GM21360 (cell line): ENCODE measurements around the gene IPO13.
A peak's percentile ranks its signal among the peaks of the same experiment; 100 is the strongest.

Source experiments
- ATAC-seq: cut with Tn5 transposase; IDR thresholded peaks from one replicate; pipeline ENCODE4 v1.9.1; 2021; ENCODE audit warnings: mild to moderate bottlenecking, moderate library complexity; ENCODE audit not compliant: unreplicated experiment

IPO13 gene

DNA sequence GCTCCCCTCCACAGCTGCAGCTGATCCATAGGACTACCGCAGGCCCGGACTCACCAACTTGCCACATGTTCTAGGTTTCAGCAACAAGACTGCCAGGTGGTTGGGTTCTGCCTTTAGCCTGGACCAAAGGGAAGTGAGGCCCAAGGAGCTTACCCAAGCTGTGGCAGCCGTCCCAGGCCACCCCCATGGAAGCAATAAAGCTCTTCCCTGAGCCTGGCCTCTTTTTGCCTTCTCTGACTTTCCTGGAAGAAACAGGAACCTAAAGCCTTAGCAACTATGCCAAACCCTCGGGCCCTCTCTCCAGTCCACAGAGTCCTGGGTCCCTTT is 15.8 kb upstream of the IPO13 start:
- ATAC-seq: no peak

DNA sequence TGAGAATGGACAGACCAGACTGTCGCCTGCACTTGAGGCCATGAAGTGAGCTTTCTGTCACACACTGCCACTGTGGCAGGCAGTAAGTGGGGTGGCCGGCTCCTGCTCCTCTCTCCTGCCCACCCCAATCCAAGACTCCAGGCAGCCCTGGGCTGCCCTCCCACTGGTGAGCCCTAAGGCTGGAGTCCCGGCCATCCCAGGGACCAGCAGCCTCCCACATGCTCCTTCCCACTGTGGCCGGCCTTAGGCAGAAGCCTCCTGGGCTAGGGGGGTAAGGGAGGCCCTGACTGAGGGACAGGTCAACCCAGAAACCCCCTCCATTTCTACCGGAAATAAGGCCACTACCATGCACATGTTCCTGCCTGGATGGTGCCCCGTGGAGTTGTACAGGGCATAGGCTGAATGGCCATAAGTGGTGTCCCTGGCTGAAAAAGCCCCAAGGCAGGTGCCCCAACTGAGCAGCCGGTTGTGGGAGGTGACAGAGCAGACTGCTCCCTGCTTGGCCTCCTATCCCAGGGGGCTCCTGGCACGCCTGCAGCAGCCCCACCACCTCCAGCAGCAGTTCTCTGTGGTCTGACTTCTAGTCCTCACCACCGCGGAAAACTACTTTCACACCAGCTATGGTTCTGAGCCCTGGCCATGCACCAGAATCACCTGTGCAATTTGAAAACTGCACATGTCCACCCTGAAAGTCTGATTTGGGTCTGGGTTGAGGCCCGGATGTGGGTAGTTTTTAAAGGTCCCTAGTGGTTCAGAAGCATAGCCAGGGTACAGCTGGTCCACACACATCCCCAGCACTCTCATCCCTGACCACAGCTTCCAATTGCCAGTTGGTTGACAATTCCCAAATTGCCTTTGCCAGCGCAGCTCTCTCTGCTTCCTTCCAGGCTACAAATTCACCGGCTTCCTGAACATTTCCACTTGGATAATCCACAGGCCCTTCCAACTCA is 14.8 kb upstream of the IPO13 start:
- ATAC-seq: no peak

DNA sequence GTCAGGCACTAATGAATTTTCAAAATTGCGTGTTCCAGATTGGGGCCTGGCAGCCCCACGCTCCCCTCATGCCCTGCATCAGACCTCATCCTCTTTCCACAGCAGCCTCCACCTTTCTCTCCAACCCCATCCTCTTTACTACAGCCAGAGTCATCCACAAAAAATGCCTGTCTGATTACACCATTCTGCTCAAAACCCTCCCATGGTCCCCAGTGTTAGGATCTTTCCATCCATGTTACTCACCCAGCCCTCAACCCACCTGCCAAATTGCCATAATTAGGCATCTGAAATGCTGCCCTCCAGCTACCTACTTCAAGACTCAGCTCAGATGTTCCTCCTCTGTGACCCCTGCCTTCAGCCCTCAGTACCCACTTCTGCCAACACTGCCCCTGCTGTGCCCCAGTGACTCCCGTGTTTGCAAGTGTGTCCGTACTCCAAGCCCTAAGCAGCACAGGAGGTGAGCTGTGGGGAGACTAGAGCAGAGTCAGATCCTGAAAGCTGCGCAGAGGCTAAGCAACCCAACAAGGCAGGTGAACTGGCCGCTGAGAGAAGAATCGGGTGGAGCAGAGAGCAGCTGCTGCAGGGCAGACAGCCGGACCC is 13.9 kb upstream of the IPO13 start:
- ATAC-seq: no peak

DNA sequence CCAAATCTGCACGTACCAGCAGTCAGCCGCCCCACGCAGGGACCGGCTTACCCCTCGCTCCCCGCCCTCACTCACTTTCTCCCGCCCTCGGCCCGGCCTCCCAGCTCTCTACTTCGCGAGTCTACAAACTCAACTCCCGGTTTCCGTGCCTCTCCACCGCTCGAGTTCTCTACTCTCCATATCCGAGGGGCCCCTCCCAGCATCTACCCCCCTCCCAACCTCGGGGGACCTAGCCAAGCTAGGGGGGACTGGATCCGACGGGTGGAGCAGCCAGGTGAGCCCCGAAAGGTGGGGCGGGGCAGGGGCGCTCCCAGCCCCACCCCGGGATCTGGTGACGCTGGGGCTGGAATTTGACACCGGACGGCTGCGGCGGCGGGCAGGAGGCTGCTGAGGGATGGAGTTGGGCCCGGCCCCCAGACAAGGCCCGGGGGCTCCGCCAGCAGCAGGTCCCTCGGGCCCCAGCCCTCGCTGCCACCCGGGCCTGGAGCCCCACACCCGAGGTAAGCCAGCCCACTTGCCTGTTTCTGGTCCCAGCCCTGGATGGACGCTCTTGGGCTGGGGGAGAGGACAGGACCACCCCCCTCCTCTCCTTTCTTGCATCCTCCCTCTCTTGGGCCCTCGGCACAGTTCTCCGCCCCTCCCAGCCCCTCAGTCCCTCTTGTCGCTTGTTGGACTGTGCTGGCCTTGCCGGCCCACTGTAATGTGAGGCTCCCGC is 13.2 kb upstream of the IPO13 start, which contains the start of gene ARTN:
ARTN (plus strand) TSS at position 416 of the 715 bp plus-strand sequence. CDS start 1,856 bp downstream, outside the sequence.
- ATAC-seq: no peak

DNA sequence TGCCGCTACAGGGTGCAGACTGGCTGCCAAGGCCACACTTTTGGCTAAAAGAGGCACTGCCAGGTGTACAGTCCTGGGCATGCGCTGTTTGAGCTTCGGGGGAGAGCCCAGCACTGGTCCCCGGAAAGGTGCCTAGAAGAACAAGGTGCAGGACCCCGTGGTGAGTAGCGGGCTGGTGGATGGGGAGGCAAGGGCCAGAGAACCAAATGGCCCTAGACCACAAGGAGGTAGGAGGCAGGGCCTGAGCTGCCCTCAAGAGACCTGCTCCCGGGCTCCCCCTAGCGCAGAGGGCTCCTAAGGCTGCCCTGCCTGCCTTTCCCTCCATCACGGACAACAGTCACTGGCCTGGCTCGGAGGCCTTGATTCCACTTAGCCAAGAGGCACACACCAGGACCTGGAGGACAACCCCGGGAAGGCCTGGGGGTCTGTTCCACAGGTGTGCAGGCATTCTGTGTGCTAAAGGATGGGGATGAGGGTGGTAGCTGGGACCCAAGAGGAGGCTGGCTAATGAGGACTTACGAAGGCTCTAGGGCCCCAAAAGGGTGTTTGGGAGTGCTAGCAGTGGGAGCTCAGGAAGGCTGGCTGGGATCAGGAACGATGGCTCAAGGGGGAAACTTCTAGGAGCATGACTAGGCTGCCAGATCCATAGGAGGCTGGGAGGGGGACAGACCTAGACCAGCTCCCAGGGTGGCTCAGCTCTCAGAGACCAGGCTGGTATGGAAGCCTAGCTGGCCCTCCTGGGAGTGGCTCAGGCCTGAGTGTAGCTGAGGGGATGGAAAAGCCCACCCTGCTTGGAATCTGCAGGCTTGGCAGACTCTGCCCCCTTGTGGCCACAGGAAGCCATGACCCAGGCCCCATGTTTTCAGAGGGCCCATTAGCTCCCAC is 12.4 kb upstream of the IPO13 start:
- no peak for ATAC-seq

DNA sequence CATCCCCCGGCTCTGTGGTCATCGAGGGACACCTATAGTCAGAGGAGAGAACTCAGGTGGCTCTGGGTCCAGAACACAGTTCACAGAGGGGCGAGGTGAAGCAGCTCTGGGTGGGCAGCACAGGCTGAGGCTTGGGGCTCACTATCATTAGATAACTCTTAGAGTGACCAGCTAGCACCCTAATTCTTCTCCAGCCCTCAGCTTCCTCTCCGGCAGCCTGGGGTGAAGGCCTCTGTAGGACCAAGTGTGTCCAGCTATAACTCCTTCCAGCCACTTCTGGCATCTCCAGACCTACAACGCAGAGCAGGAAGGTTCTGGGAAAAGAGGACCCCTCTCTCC is 11.8 kb upstream of the IPO13 start:
- ATAC-seq: no peak

DNA sequence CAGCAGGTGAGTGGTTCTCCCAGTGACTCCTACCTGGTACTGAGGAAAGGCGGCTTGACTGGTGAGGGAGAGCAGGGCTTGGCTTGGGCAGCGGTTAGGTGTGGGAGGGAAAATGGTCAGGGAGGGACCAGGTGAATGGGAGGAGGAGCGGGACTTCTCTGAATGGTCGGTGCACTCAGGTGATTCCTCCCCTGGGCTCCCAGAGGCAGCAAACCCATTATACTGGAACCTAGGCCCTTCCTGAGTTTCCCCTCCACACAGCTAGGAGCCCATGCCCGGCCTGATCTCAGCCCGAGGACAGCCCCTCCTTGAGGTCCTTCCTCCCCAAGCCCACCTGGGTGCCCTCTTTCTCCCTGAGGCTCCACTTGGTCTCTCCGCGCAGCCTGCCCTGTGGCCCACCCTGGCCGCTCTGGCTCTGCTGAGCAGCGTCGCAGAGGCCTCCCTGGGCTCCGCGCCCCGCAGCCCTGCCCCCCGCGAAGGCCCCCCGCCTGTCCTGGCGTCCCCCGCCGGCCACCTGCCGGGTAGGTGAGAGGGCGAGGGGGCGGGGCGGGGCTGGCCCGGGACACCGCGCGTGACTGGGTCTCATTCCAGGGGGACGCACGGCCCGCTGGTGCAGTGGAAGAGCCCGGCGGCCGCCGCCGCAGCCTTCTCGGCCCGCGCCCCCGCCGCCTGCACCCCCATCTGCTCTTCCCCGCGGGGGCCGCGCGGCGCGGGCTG is 10.9 kb upstream of the IPO13 start:
- ATAC-seq: no peak

DNA sequence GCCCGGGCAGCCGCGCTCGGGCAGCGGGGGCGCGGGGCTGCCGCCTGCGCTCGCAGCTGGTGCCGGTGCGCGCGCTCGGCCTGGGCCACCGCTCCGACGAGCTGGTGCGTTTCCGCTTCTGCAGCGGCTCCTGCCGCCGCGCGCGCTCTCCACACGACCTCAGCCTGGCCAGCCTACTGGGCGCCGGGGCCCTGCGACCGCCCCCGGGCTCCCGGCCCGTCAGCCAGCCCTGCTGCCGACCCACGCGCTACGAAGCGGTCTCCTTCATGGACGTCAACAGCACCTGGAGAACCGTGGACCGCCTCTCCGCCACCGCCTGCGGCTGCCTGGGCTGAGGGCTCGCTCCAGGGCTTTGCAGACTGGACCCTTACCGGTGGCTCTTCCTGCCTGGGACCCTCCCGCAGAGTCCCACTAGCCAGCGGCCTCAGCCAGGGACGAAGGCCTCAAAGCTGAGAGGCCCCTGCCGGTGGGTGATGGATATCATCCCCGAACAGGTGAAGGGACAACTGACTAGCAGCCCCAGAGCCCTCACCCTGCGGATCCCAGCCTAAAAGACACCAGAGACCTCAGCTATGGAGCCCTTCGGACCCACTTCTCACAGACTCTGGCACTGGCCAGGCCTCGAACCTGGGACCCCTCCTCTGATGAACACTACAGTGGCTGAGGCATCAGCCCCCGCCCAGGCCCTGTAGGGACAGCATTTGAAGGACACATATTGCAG is 10.2 kb upstream of the IPO13 start:
- ATAC-seq: no peak

DNA sequence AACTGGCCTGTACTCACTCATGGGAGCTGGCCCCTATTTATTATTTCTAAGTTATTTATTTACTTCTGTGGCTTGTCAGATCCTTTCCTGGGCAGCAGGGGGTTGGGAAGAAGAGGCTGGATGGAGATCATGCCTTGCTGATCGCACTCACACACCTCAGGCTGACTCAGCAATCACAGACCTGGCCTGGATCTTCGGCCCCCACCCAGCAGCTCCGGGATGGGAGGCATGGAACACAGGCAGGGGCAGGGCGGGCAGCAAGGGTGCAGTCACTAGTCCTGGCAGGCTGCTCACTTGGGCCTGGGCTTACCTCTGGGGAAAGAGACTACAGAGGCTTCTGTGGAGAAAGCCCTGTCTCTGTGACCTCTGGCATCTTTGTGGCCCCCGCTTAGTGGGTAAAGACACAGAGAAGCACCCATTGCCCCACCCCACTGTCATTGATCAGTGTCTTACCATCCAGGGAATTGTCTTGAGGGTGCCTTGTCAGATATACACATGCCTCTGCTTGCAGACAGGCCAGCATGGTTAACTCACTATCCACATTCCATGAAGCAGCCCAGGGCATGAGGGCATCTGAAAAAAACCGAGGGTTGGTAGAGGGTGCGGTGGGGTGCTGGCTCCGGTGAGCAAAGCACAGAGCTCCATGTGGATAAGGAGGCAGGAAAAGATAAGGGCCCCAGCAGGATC is 9.4 kb upstream of the IPO13 start:
- ATAC-seq: no peak

DNA sequence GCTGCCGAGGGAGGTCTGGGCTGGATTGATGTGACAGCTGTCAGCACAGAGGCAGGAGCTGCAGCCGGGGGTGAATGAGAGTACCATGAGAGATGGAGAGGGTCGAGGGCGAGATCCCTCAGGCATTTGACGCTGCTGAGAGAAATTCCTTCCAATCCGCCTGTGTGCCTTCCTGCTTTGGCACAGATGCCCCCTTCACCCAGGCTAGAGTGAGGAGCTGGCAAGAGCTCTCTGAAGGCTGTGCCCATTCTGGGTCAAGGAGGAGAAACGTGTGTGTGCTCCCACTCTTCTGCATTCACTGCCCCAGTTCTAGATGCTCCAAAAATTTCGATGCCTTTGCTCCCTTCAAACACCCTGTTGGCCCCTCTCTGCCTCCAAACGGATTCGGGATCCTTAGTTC is 8.4 kb upstream of the IPO13 start:
- ATAC-seq: no peak

DNA sequence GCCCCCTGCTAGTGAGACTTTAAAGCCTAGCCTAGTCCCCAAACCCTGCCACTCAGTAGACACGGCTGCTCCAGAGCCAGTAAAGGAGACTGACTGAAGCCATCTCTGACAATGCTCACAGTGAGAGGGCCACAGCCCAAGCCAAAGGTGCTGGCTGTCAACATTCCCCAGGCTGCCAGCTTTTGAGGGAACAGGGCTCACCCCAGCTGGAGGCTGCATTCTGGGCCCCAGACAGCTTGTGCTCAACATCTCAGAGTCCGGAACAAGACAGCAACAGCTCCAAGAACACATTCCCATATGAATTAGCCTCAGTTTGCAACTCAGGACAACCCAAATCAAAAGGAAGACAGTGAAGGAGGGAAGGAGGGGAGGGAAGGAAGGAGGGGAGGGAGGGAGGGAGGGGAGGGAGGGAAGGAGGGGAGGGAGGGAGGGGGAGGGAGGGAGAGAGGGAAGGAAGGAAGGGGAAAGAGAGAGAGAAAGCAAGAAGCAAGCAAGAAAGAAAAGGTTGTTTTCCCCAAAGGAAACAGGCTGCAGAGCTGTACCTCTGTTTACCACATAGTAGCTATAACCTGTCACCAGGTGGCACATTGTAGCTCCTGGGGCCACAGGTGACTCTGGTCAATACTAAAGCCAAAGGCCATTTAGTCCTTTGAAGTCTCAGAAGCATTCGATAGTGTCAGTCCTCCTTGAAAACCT is 7.7 kb upstream of the IPO13 start:
- no peak for ATAC-seq

DNA sequence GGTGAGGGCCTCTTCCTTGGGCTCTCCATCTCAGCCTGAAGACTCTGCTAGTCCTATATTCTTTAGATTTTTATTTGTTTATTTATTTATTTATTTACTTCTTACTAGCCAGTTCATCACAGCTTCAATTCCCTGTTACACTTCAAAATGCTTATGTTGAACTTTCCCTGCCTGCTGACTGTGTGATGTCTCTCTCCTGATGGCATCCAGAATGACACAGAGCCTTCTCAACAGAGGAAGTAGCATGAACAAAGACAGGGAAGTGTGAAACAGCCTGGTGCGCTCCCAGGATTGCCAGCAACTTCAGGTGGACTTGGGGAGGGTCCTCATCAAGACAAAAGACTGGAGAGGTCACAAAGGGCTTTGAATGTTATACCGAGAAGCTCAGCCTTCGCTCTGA is 4.3 kb upstream of the IPO13 start:
- no peak for ATAC-seq

DNA sequence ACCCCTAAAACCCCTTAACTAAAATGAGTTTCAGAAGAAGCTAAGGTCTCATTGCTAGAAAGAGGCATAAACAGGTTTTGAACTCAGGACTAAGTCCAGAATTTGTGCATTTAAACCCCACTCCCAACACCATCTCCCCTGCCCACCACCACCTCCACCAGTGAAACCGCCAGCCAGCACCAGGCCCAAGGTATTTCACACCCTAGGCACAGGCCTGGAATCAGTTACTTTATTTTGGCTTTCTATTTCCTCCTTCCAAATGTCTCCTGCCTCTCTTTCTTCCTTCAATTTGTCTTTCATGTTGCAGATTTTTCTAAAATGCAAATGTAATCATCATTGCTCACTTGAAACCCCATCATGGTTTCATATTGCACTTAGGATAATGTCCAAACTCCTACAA is 1.9 kb upstream of the IPO13 start:
- no peak for ATAC-seq

DNA sequence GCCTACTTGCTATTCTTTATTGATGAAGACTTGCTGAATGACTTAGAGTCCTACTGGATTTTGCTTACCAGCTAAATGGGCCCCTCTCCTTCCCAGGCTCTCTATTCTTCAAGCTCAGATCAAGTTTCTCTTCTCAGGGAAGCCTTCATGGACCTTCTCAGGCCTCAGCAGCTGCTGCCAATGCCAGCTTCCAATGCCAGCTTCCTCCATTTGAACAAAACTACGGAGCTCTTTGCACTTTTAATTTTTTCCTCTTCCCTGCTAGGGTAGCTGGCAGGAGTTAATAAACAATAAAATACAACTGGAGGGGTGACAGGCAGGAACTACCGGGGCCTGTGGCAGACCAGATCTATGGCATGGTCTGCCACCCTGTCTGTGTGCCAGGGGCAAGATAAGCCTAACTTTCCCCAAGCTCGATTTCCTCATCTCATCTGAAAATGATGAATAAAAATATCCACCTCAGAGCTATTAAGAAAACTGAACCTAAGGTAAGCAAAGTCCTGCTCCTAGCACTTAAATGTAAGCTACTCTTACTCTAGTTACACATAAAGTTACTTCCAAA is 995 bp upstream of the IPO13 start:
- no peak for ATAC-seq

DNA sequence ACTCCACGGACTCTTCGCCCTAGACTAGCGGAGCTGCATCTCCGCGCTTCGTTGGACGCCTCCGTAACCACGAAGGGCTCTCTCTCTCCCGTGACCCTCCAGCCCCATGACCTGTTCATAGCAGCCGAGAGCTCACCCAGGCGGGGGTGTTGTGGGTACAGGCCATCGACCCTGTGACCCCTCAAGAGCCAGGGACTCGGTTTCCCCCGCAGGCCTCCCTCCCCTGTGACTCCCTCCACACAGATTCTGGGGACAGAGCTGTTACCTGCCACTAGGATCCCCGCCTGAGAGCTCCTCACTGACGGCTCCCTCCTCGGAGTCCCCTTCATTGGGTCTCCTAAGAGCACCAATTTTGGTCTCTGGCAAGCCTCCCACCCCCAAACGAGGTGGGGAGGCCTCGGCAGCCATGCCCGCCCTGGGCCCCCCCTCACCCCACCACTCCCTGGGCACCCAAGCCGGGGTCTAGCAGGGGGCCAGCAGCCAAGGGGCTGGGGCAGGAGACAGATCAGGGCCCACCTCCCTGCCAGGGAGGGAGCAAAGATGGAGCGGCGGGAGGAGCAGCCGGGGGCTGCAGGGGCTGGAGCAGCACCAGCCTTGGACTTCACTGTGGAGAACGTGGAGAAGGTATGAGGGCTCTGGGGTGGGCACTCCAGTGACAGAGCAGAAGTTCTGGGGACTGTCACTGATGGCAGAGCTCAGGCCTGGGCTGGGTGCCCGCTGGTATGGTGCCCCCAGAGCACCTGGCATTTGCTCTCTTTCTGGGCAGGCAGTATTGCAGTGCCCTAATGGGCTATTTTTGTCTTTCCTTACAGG is 517 bp downstream of the IPO13 start:
- peak; percentile 21 for ATAC-seq

DNA sequence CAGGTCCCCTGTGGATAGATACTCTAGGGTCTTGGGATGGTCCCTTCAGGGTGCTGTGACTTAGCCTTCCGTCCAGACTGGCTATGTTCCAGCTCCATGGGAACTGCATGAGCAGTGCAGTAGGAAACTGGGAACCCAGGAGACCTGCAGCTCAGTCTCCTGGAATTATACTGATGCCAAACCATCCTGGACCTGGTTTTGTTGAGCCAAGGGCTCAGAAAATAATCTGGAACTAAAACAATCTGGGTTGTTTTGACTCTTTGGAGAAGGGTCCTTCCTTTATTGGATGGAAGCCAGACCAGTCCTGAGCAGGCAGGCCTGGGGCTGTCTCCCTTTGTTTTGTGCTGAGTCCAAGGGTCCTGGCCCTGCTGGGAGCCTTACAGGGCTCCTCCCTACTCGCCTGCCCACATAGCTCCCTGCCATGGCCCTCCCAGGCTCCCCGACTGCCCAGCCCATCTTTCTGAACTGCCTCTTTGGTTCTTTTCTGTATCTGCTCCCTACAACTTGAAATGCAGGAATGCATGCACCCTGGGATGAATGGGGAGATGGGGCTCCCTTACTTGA is 1.2 kb downstream of the IPO13 start:
- no peak for ATAC-seq

DNA sequence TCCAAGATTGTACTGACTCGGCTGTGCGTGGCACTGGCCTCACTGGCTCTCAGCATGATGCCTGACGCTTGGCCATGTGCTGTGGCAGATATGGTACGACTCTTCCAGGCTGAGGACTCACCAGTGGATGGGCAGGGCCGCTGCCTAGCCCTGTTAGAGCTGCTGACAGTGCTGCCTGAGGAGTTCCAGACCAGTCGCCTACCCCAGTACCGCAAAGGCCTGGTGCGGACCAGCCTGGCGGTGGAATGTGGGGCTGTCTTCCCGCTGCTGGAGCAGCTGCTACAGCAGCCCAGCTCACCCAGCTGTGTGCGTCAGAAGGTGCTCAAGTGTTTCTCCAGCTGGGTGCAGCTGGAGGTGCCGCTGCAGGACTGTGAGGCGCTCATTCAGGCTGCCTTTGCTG is 2.9 kb downstream of the IPO13 start:
- ATAC-seq: no peak
